Sigmoid colon (tissue), 7 donors: ENCODE results near the gene UBL7. TPM values are rescaled to one million over a fixed set of nuclear protein-coding genes. Genes with fewer than 3 reads are reported as not detected.

ENCODE experiments used
- DNase-seq: peaks from one replicate; pipeline ENCODE4 v3.0.0-alpha.2; 2019
- H3K27ac ChIP-seq, 4 donors: fragments of 200-600 bp; sonication (generic); one replicate each; pipeline ENCODE4 v1.5.1; 2016 to 2019; ENCODE audit warnings: mild to moderate bottlenecking in 1 of 4
- H3K27me3 ChIP-seq, 3 donors: fragments of 200-600 bp; sonication (generic); one replicate each; pipeline ENCODE4 v1.5.1; 2019; ENCODE audit warnings: mild to moderate bottlenecking in 1 of 3
- H3K36me3 ChIP-seq, 4 donors: fragments of 200-600 bp; sonication (generic); one replicate each; pipeline ENCODE4 v1.5.1; 2016 to 2019
- H3K4me1 ChIP-seq, 4 donors: fragments of 200-600 bp; sonication (generic); one replicate each; pipeline ENCODE4 v1.5.1; 2017 to 2019
- H3K4me3 ChIP-seq, 4 donors: fragments of 200-600 bp; sonication (generic); one replicate each; pipeline ENCODE4 v1.5.1; 2017 to 2019; ENCODE audit warnings: mild to moderate bottlenecking in 2 of 4, moderate library complexity in 1 of 4
- H3K9me3 ChIP-seq, 4 donors: fragments of 200-600 bp in 3 of 4; sonication (generic) in 3 of 4; one replicate each; pipeline versions ENCODE4 v1.5.1 to v1.6.1; 2013 to 2019
- EP300 ChIP-seq, 4 donors: sonication (generic); formaldehyde crosslinking; IDR thresholded peaks; one replicate each; pipeline ENCODE4 v1.6.1; 2017; ENCODE audit warnings: antibody characterized with exemption in 4 of 4
- POLR2A ChIP-seq, 2 donors: fragments of 450-650 bp; IDR thresholded peaks; one replicate each; pipeline ENCODE4 v1.6.1; 2016; ENCODE audit warnings: antibody characterized with exemption in 2 of 2, mild to moderate bottlenecking in 2 of 2, moderate library complexity in 2 of 2
- POLR2AphosphoS5 ChIP-seq, 4 donors: sonication (generic); formaldehyde crosslinking; IDR thresholded peaks; one replicate each; pipeline ENCODE4 v1.6.1; 2017; ENCODE audit warnings: antibody characterized with exemption in 4 of 4
- WGBS, 2 donors: extraction: QIAGEN DNeasy Blood & Tissue Kit; methylation state at CpG; one replicate each; pipeline ENCODE4 v1.1.7; 2013; 5-methylcytosine and 5-hydroxymethylcytosine counted together
- intact Hi-C: fragments of 100-400 bp; cut with DNase I; formaldehyde crosslinking; loops from one replicate; pipeline ENCODE4 v1.15.1; 2023
- polyA plus RNA-seq, 3 donors: library from polyadenylated mRNA; stranded (reverse); fragments of 200-250 nt; gene quantifications; one replicate each; pipeline ENCODE4 v1.2.3, GENCODE V29; 2013
- total RNA-seq, 4 donors: library from RNA; depleted of rRNA; stranded (reverse); fragments of >200 nt; gene quantifications; one replicate each; pipeline ENCODE4 v1.1.0, GENCODE V29; 2016
- TF ChIP-seq, protein P1 (sequence below), 4 experiments: fragments of 450-650 bp in 3 of 4; fragments of 200-600 bp in 1 of 4; IDR thresholded peaks; one replicate each; pipeline ENCODE4 v1.5.1; 2016 to 2019; ENCODE audit warnings: antibody characterized with exemption in 4 of 4, mild to moderate bottlenecking in 3 of 4, moderate library complexity in 2 of 4
- donor health status: healthy with polysubstance abuse.
- donor health status: Bipolar disorder and iron deficiency.
- donor health status: healthy.

The UBL7 gene, protein sequence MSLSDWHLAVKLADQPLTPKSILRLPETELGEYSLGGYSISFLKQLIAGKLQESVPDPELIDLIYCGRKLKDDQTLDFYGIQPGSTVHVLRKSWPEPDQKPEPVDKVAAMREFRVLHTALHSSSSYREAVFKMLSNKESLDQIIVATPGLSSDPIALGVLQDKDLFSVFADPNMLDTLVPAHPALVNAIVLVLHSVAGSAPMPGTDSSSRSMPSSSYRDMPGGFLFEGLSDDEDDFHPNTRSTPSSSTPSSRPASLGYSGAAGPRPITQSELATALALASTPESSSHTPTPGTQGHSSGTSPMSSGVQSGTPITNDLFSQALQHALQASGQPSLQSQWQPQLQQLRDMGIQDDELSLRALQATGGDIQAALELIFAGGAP
- total RNA-seq (10 to 100 TPM; 48.5 to 85.5 (median 57.7) TPM), polyA plus RNA-seq (10 to 100 TPM; 32.4 to 34.4 (median 34.0) TPM)

DNA sequence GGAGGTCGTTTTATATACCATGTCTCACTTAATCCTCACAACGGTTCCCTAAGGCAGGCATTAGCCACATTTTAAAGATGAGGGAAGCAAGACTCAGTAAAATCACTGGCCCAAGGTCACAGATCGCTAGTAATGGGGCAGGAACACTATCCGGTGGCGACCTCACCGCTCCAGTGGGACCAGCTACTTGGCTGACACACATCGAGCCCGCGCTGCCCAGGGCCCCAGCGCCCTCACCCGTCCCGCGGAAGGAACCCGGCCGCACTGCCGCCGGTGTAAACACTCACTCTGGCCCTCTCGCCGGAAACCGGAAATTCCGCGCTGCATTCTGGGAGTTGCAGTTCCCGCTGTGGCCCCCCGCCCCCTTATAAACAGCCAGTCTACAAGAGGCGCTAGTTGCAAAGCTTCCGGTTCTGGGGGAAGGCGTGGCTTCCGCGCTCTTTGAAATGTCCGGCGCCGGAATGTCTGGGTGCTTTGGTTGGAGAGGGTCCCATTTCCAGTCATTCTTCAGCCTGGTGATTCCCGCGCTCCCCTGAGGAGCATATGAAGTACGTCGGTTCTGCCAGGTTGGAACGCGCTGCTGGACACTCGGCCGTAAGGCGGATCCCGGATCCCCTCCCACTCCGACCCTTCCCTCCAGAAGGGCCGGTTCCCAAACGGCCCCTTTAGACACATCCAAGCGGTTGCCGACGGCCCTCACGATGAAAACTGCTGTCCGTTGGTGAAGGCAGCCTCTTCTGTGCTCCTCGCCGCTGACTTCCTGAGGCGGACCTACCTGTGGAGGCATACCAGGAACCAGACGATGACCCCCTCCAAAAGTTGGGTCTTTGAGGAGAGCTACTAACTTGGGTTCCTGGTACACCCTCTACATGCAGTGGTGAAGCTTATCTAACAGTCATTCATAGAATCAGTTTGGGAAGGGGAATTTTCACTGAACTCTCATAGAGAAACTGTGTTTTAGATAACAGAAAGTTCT, at the start of gene UBL7:
TSS of gene UBL7 (minus strand) at position 290 of the 976 bp plus-strand sequence. CDS start 2,293 bp downstream, outside the sequence.
- H3K27ac ChIP-seq: peak within 1 kb of the TSS; percentile 77 to 83 (median 81)
- H3K27me3 ChIP-seq: no peaks in the 10 kb centered on the region
- WGBS, 2 donors: 0 to 1% methylated on average over 54 of the region's 54 CpGs
- DNase-seq: peak; percentile 98
- peaks cover 0 to 21% (median 17%) of the 10 kb centered on the region in 4 donors for H3K4me1 ChIP-seq
- H3K4me3 ChIP-seq: peak within 1 kb of the TSS; percentile 51 to 74 (median 61)
- intact Hi-C loops: loop anchor here (1.0 kb wide), 3 partner anchors 29 to 137 kb away; no protein-coding TSS in a partner anchor
- H3K9me3 ChIP-seq: no peaks in the 10 kb centered on the region
- H3K36me3 ChIP-seq: peaks cover 0 to 20% (median 5%) of the 10 kb centered on the region in 4 donors
- TF ChIP-seq EP300 (IDR thresholded peaks at IDR 0.05) (no peak), POLR2AphosphoS5 (IDR thresholded peaks at IDR 0.05) (peak; percentile 82 to 97 (median 94)), POLR2A (IDR thresholded peaks at IDR 0.05) (peak; percentile 73 to 78)

DNA sequence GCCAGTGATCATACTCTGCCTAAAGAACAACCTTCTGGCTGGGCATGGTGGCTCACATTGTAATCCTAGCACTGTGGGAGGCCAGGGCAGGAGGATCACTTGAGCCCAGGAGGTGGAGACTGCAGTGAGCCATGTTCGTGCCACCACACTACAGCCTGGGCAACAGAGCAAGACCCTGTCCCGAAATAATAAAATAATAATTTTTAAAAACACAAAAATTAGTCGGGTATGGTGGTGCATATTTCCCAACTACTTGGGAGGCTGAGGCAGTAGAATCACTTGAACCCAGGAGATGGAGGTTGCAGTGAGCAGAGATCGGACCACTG, 45.5 kb upstream of the UBL7 start:
- TF ChIP-seq, protein P1, sequence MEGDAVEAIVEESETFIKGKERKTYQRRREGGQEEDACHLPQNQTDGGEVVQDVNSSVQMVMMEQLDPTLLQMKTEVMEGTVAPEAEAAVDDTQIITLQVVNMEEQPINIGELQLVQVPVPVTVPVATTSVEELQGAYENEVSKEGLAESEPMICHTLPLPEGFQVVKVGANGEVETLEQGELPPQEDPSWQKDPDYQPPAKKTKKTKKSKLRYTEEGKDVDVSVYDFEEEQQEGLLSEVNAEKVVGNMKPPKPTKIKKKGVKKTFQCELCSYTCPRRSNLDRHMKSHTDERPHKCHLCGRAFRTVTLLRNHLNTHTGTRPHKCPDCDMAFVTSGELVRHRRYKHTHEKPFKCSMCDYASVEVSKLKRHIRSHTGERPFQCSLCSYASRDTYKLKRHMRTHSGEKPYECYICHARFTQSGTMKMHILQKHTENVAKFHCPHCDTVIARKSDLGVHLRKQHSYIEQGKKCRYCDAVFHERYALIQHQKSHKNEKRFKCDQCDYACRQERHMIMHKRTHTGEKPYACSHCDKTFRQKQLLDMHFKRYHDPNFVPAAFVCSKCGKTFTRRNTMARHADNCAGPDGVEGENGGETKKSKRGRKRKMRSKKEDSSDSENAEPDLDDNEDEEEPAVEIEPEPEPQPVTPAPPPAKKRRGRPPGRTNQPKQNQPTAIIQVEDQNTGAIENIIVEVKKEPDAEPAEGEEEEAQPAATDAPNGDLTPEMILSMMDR (IDR thresholded peaks at IDR 0.05): no peak
- TF ChIP-seq POLR2A (IDR thresholded peaks at IDR 0.05): no peak
- TF ChIP-seq POLR2AphosphoS5 (IDR thresholded peaks at IDR 0.05): no peak
- TF ChIP-seq EP300 (IDR thresholded peaks at IDR 0.05): no peak
- Histone ChIP-seq H3K27me3 (no peaks in the 10 kb centered on the region), H3K36me3 (no peaks in the 10 kb centered on the region), H3K4me1 (no peaks in the 10 kb centered on the region), H3K4me3 (no peak overlapping the region), H3K9me3 (no peaks in the 10 kb centered on the region), H3K27ac (no peak overlapping the region)
- no peak for DNase-seq
- 96 to 99% methylated on average over 4 of the region's 4 CpGs for WGBS, 2 donors
- intact Hi-C loops: no loop called here

DNA sequence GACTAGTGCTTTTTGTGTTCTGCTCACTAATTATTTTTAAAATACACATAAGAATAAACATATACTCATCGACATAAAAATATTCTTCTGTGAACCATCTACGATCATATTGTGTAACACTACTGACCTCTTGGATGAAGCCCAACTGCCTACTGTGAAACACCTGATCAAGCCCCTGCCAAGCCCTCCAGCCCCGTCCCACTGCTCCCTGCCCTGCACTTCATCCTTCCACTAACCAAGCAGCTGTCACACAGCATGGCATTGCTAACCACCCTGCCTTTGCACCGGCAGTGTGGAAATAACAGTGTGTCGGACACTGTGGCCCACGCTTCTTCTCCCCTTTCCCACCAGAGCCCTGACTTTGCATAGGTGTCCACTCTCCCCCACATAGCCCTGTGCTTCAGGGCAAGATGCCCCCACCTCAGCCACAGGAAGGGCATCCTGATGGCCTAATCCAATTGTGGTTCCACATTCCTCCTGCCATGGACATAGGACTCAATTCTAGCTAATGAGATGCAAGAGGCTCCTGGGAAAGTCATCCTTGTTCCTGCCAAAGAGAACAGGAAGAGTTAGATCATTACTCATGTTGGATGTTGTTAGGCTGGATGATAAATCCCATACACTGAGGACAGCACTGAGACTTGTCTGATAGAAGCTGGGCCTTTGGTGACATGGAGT, 45.0 kb upstream of the UBL7 start:
- no peak overlapping the region for H3K27ac ChIP-seq
- H3K4me1 ChIP-seq: no peaks in the 10 kb centered on the region
- H3K9me3 ChIP-seq: no peaks in the 10 kb centered on the region
- no peaks in the 10 kb centered on the region for H3K36me3 ChIP-seq
- DNase-seq: no peak
- intact Hi-C loops: no loop called here
- no peak overlapping the region for H3K4me3 ChIP-seq
- 92 to 95% methylated on average over 6 of the region's 6 CpGs for WGBS, 2 donors
- H3K27me3 ChIP-seq: no peaks in the 10 kb centered on the region
- TF ChIP-seq EP300 (IDR thresholded peaks at IDR 0.05): no peak
- TF ChIP-seq, protein P1 (IDR thresholded peaks at IDR 0.05): no peak

DNA sequence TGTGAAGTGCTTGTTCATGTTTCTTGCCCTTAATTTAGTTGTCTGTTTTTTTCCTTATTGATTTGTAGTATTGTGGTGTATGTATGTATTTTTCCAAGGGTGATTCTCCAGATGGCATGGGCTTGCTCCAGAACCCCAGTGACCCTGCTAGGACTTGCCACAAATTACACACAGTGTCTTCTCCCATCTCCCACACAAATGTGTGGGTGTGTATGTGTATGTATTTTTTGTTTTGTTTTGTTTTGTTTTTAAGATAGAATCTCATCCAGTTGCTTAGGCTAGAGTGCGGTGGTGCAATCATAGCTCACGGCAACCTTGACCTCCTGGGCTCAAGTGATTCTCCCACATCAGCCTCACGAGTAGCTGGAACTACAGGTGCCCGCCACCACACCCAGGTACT, 43.9 kb upstream of the UBL7 start:
- Histone ChIP-seq H3K4me1 (no peaks in the 10 kb centered on the region), H3K27ac (no peak overlapping the region), H3K4me3 (no peak overlapping the region), H3K36me3 (no peaks in the 10 kb centered on the region), H3K9me3 (no peaks in the 10 kb centered on the region), H3K27me3 (no peaks in the 10 kb centered on the region)
- DNase-seq: no peak
- TF ChIP-seq EP300 (IDR thresholded peaks at IDR 0.05) (no peak), POLR2AphosphoS5 (IDR thresholded peaks at IDR 0.05) (no peak), POLR2A (IDR thresholded peaks at IDR 0.05) (no peak)
- TF ChIP-seq, protein P1 (IDR thresholded peaks at IDR 0.05): no peak
- intact Hi-C loops: no loop called here
- WGBS, 2 donors: 93 to 97% methylated on average over 4 of the region's 4 CpGs
